GM12878 (cell line): ENCODE data around the gene CLDN10. TPM values are rescaled to one million over a fixed set of nuclear protein-coding genes. Genes with fewer than 3 reads are reported as not detected.

Source experiments
- ATAC-seq: fragments of 200-7000 bp; cut with Tn5 transposase; 3 replicates; pipeline ENCODE4 v1.9.1; 2020; ENCODE audit warnings: mild to moderate bottlenecking, moderate library complexity
- BruUV-seq: library from RNA; stranded (reverse); fragments of 400-500 nt; replicated peaks from 2 replicates; lab custom pipeline; 2021; lab: Mats Ljungman, UMichigan
- CTCF ChIA-PET: fragments of 300-600 bp; sonication (Branson Sonifier 250); formaldehyde crosslinking; extraction: SDS; loops from one replicate; lab custom pipeline; 2021; ENCODE audit warnings: inconsistent platforms; lab: Yijun Ruan, JAX
- POLR2A ChIA-PET: fragments of 350-600 bp; formaldehyde crosslinking; extraction: SDS; loops from one replicate; lab custom pipeline; 2021; ENCODE audit warnings: inconsistent platforms; lab: Charles Lee
- RAD21 ChIA-PET: fragments of 300-600 bp; sonication (Branson Sonifier 250); formaldehyde crosslinking; loops from one replicate; lab custom pipeline; 2023; ENCODE audit warnings: antibody characterized with exemption; ENCODE audit not compliant: unreplicated experiment; lab: Charles Lee
- SMC1A ChIA-PET: fragments of 300-600 bp; sonication (Branson Sonifier 250); formaldehyde crosslinking; loops from one replicate; lab custom pipeline; 2023; ENCODE audit not compliant: unreplicated experiment, uncharacterized antibody; lab: Charles Lee
- DNase-seq: peaks from one replicate; pipeline ENCODE4 v3.0.0-alpha.2; 2011; ENCODE audit warnings: low read depth, low spot score
- FAIRE-seq: peaks from 3 replicates; lab custom pipeline; 2011; peaks lifted over from hg19 to GRCh38; lab: Jason Lieb, UNC
- H2AFZ ChIP-seq: 2 replicates; pipeline ENCODE4 v1.6.0; 2011; ENCODE audit warnings: low read depth, low read length, control low read depth; ENCODE audit not compliant: control insufficient read depth
- H3K27ac ChIP-seq: 2 replicates; pipeline ENCODE4 v1.5.1; 2011; ENCODE audit warnings: control low read depth; ENCODE audit not compliant: control insufficient read depth, insufficient read depth
- H3K27me3 ChIP-seq, 2 experiments: replicated peaks in 1 of 2; 2 replicates each; pipeline versions ENCODE4 v1.6.0 to v1.6.1; 2011; ENCODE audit warnings: low read length in 1 of 2; ENCODE audit not compliant: control insufficient read depth in 2 of 2, insufficient read depth in 2 of 2
- H3K36me3 ChIP-seq, 2 experiments: 2 replicates each; pipeline ENCODE4 v1.5.1; 2011; ENCODE audit warnings: low read length in 1 of 2; ENCODE audit not compliant: control insufficient read depth in 2 of 2, insufficient read depth in 2 of 2
- H3K4me1 ChIP-seq: 2 replicates; pipeline ENCODE4 v1.6.1; 2011; ENCODE audit warnings: mild to moderate bottlenecking, low read length, moderate library complexity, mixed read lengths; ENCODE audit not compliant: control insufficient read depth, insufficient read depth
- H3K4me2 ChIP-seq: 2 replicates; pipeline ENCODE4 v1.6.0; 2011; ENCODE audit warnings: control low read depth; ENCODE audit not compliant: control insufficient read depth, insufficient read depth
- H3K4me3 ChIP-seq: fragments of 200-600 bp; sonication (generic); 2 replicates; pipeline ENCODE4 v1.5.1; 2016
- H3K79me2 ChIP-seq: 2 replicates; pipeline ENCODE4 v1.6.0; 2011; ENCODE audit warnings: low read length; ENCODE audit not compliant: control insufficient read depth, insufficient read depth
- H3K9ac ChIP-seq: 2 replicates; pipeline ENCODE4 v1.8.0; 2011; ENCODE audit warnings: low read length, control low read depth, mixed read lengths; ENCODE audit not compliant: control insufficient read depth, insufficient read depth
- H3K9me3 ChIP-seq: replicated peaks from 3 replicates; pipeline ENCODE4 v1.5.1; 2011; ENCODE audit warnings: mild to moderate bottlenecking, low read length; ENCODE audit not compliant: control insufficient read depth, insufficient read depth
- H4K20me1 ChIP-seq: 2 replicates; pipeline ENCODE4 v1.6.0; 2011; ENCODE audit not compliant: control insufficient read depth, insufficient read depth
- E4F1 ChIP-seq: fragments of 450-650 bp; IDR thresholded peaks from 2 replicates; pipeline ENCODE4 v1.6.1; 2018; ENCODE audit warnings: borderline replicate concordance, mild to moderate bottlenecking; ENCODE audit not compliant: partially characterized antibody
- SPI1 ChIP-seq: IDR thresholded peaks from 2 replicates; pipeline ENCODE4 v1.6.1; 2011; ENCODE audit warnings: low read depth, mild to moderate bottlenecking, low read length, moderate library complexity, borderline replicate concordance; ENCODE audit not compliant: insufficient read depth
- SREBF1 ChIP-seq: IDR thresholded peaks from 2 replicates; pipeline ENCODE4 v1.6.1; 2012; ENCODE audit warnings: mild to moderate bottlenecking, low read length
- WGBS: methylation state at CpG from one replicate; pipeline ENCODE4 v1.1.6; 2016; ENCODE audit warnings: low lambda C conversion rate; ENCODE audit not compliant: insufficient replicate concordance, insufficient coverage; ENCODE audit errors: missing lambda C conversion rate; 5-methylcytosine and 5-hydroxymethylcytosine counted together
- in situ Hi-C: fragments of 300-500 bp; cut with MboI; formaldehyde crosslinking; loops from 9 replicates; pipeline ENCODE4 v1.14.3; 2018; ENCODE audit warnings: mixed read lengths
- intact Hi-C: fragments of 100-400 bp; cut with micrococcal nuclease; formaldehyde crosslinking; loops from one replicate; pipeline ENCODE4 v1.14.2; 2022; ENCODE audit not compliant: unreplicated experiment
- polyA plus RNA-seq, 11 experiments: library from polyadenylated mRNA; depleted of rRNA in 4 of 11; unstranded in 6 of 11; stranded (reverse) in 5 of 11; fragments of >200 nt; fragmentation: Nextera tagmentation in 4 of 11; fragmentation: Illumina TruSeq in 1 of 11; extraction: Ambion mirVana in 4 of 11; extraction: Trizol in 1 of 11; gene quantifications; 1 replicate in 1 of 11; 2 replicates in 10 of 11; pipeline versions ENCODE4 v1.2.1 to v1.2.3, GENCODE V29; 2011 to 2016; ENCODE audit warnings: inconsistent platforms in 2 of 11, missing spikeins in 2 of 11, low read depth in 1 of 11
- total RNA-seq, 4 experiments: library from RNA; depleted of rRNA in 3 of 4; stranded (reverse); fragments of >200 nt in 3 of 4; fragmentation: Illumina TruSeq in 1 of 4; extraction: Trizol in 1 of 4; gene quantifications; 2 replicates each; pipeline versions ENCODE4 v1.2.1 to v1.2.3, GENCODE V29; 2013 to 2021

Gene CLDN10
- total and polyA plus RNA-seq, 10 of the 15 experiments (the other 5 are each of a cell fraction or from before 2014, with no cell fraction given), result not detected

GRCh38 chr13:95620030-95620824 is 67.7 kb downstream of the CLDN10 start:
- in situ Hi-C loops, result loop anchor here (5.0 to 25.0 kb wide), 2 partner anchors 217 to 362 kb away; no protein-coding TSS in a partner anchor
- Histone ChIP-seq H3K4me2 (no peak overlapping the region), H2AFZ (no peak overlapping the region), H3K27me3 (no peaks in the 10 kb centered on the region), H3K79me2 (no peaks in the 10 kb centered on the region), H4K20me1 (no peaks in the 10 kb centered on the region), H3K9me3 (no peaks in the 10 kb centered on the region; the same call in 2 of the 3 replicates), H3K36me3 (no peaks in the 10 kb centered on the region), H3K4me1 (no peaks in the 10 kb centered on the region)
- POLR2A ChIA-PET, result no interaction called here
- SMC1A ChIA-PET, result interaction anchor here (0.8 to 1.9 kb wide), 2 partner anchors 11 to 214 kb away, joined by 4 read pairs; no protein-coding TSS in a partner anchor
- BruUV-seq, result no TSS peak
- FAIRE-seq (no peak), ATAC-seq (no peak; the same call in 1 of the 3 replicates)
- intact Hi-C loops, result no loop called here
- RAD21 ChIA-PET, result interaction anchor here (1.4 to 1.5 kb wide), 2 partner anchors 213 to 216 kb away, joined by 3 to 5 read pairs; no protein-coding TSS in a partner anchor
- 0% methylated on average over 2 of the region's 2 CpGs for WGBS
- TF ChIP-seq E4F1, result no peak
- TF ChIP-seq SPI1, result peak; percentile 15; the same call in 1 of the 2 replicates
- TF ChIP-seq SREBF1, result no peak
- TF ChIP-seq, all 136 proteins: peak for 1
- CTCF ChIA-PET, result interaction anchor here (0.7 to 1.5 kb wide), 6 partner anchors 83 to 361 kb away, joined by 3 to 9 read pairs (median 3); no protein-coding TSS in a partner anchor
- Histone ChIP-seq H3K4me3 (no peak overlapping the region), H3K27ac (no peak overlapping the region), H3K9ac (no peak overlapping the region)
- no peak for DNase-seq
